Measurements from ENCODE around the gene PDE8A. TPM values are rescaled to one million over a fixed set of nuclear protein-coding genes. Genes with fewer than 3 reads are reported as not detected.
A peak's percentile ranks its signal among the peaks of the same experiment; 100 is the strongest.

The PDE8A gene
- total RNA-seq, 4 donors from 2014 or later, result 49.4 to 108 (median 64.3) TPM

GRCh38 chr15:85037641-85038040 is 56.0 kb downstream of the PDE8A start:
- no peaks in the 10 kb centered on the region for H3K9me3 ChIP-seq
- TF ChIP-seq POLR2A (IDR thresholded peaks at IDR 0.05) (no peak), CTCF (IDR thresholded peaks at IDR 0.05) (no peak), EP300 (IDR thresholded peaks at IDR 0.05) (no peak)
- H3K27me3 ChIP-seq, result no peaks in the 10 kb centered on the region
- peaks cover 0 to 29% (median 16%) of the 10 kb centered on the region in 4 donors for H3K4me1 ChIP-seq
- H3K4me3 ChIP-seq, result no peak overlapping the region
- H3K27ac ChIP-seq, result peak overlapping the region in 3 of 4 donors; percentile 1 to 69 (median 39)
- no peak for DNase-seq (ENCODE audit: low spot score in 2 of 2)
- no peaks in the 10 kb centered on the region for H3K36me3 ChIP-seq
- WGBS, 2 donors, result 53 to 63% methylated on average over 2 of the region's 2 CpGs

- 67 to 74% methylated on average over 5 of the region's 5 CpGs for WGBS, 2 donors
- Histone ChIP-seq H3K9me3 (no peaks in the 10 kb centered on the region), H3K27ac (no peak overlapping the region), H3K4me3 (no peak overlapping the region), H3K36me3 (no peaks in the 10 kb centered on the region), H3K27me3 (no peaks in the 10 kb centered on the region), H3K4me1 (peaks cover 0 to 35% (median 7%) of the 10 kb centered on the region in 4 donors)
- TF ChIP-seq CTCF (IDR thresholded peaks at IDR 0.05), result no peak
- no peak for TF ChIP-seq POLR2A (IDR thresholded peaks at IDR 0.05)
- no peak for TF ChIP-seq EP300 (IDR thresholded peaks at IDR 0.05)
- no peak for DNase-seq (ENCODE audit: low spot score in 2 of 2)
These were observed 59.6 kb downstream of the PDE8A start for GRCh38 chr15:85041230-85041629.

GRCh38 chr15:85044251-85044853 is 62.7 kb downstream of the PDE8A start:
- Histone ChIP-seq H3K4me1 (peaks cover 0 to 49% (median 7%) of the 10 kb centered on the region in 4 donors), H3K9me3 (no peaks in the 10 kb centered on the region), H3K27ac (no peak overlapping the region), H3K36me3 (no peaks in the 10 kb centered on the region), H3K4me3 (no peak overlapping the region), H3K27me3 (no peaks in the 10 kb centered on the region)
- TF ChIP-seq POLR2A (IDR thresholded peaks at IDR 0.05), result no peak
- peak; percentile 35 to 75 (median 61) for TF ChIP-seq CTCF (IDR thresholded peaks at IDR 0.05)
- peak in 1 of 2 donors; percentile 75 for DNase-seq (ENCODE audit: low spot score in 2 of 2)
- 64 to 66% methylated on average over 3 of the region's 3 CpGs for WGBS, 2 donors

- no peak for TF ChIP-seq POLR2A (IDR thresholded peaks at IDR 0.05)
- no peak for TF ChIP-seq CTCF (IDR thresholded peaks at IDR 0.05)
- TF ChIP-seq EP300 (IDR thresholded peaks at IDR 0.05), result no peak
- H3K36me3 ChIP-seq, result no peaks in the 10 kb centered on the region
- peaks cover 0 to 49% (median 7%) of the 10 kb centered on the region in 4 donors for H3K4me1 ChIP-seq
- H3K27ac ChIP-seq, result peak overlapping the region in 1 of 4 donors; percentile 72
- no peaks in the 10 kb centered on the region for H3K9me3 ChIP-seq
- WGBS, 2 donors, result 40 to 48% methylated on average over 1 of the region's 1 CpG
- H3K27me3 ChIP-seq, result no peaks in the 10 kb centered on the region
- no peak for DNase-seq (ENCODE audit: low spot score in 2 of 2)
- no peak overlapping the region for H3K4me3 ChIP-seq
These were observed 63.2 kb downstream of the PDE8A start for GRCh38 chr15:85044894-85045293.

- peaks cover 0 to 52% (median 7%) of the 10 kb centered on the region in 4 donors for H3K4me1 ChIP-seq
- no peaks in the 10 kb centered on the region for H3K36me3 ChIP-seq
- H3K27me3 ChIP-seq, result no peaks in the 10 kb centered on the region
- H3K9me3 ChIP-seq, result no peaks in the 10 kb centered on the region
- TF ChIP-seq CTCF (IDR thresholded peaks at IDR 0.05), result no peak
- TF ChIP-seq EP300 (IDR thresholded peaks at IDR 0.05), result no peak
- no peak for TF ChIP-seq POLR2A (IDR thresholded peaks at IDR 0.05)
- DNase-seq (ENCODE audit: low spot score in 2 of 2), result no peak
- WGBS, 2 donors, result 81 to 86% methylated on average over 1 of the region's 1 CpG
- H3K4me3 ChIP-seq, result no peak overlapping the region
- H3K27ac ChIP-seq, result peak overlapping the region in 2 of 4 donors; percentile 53 to 72
These were observed 64.0 kb downstream of the PDE8A start for GRCh38 chr15:85045615-85046014.

Measured in tibial nerve (tissue), 4 donors.